Keratinocyte (primary cell): ENCODE results near the gene ARRB1. TPM values are rescaled to one million over a fixed set of nuclear protein-coding genes. Genes with fewer than 3 reads are reported as not detected.

Experiments
- DNase-seq: peaks from one replicate; pipeline ENCODE4 v3.0.0-alpha.2; 2011; ENCODE audit warnings: low read depth, missing footprints, low spot score
- FAIRE-seq: peaks from 2 replicates; lab custom pipeline; 2011; peaks lifted over from hg19 to GRCh38; lab: Jason Lieb, UNC
- H2AFZ ChIP-seq: 2 replicates; pipeline ENCODE4 v1.6.0; 2012; ENCODE audit warnings: low read length, control low read depth, inconsistent platforms; ENCODE audit not compliant: control insufficient read depth
- H3K27ac ChIP-seq: 2 replicates; pipeline ENCODE4 v1.5.1; 2011; ENCODE audit warnings: low read length; ENCODE audit not compliant: control insufficient read depth, insufficient read depth
- H3K27me3 ChIP-seq: 3 replicates; pipeline ENCODE4 v1.6.0; 2011; ENCODE audit warnings: low read length; ENCODE audit not compliant: control insufficient read depth, insufficient read depth; ENCODE audit errors: extremely low read depth
- H3K36me3 ChIP-seq, 2 experiments: 2 replicates in 1 of 2; 3 replicates in 1 of 2; pipeline ENCODE4 v1.5.1; 2011; ENCODE audit warnings: low read length in 2 of 2, mild to moderate bottlenecking in 1 of 2; ENCODE audit not compliant: control insufficient read depth in 2 of 2, insufficient read depth in 2 of 2; ENCODE audit errors: extremely low read depth in 1 of 2
- H3K4me1 ChIP-seq: 3 replicates; pipeline ENCODE4 v1.5.1; 2011; ENCODE audit warnings: low read length; ENCODE audit not compliant: control insufficient read depth, insufficient read depth; ENCODE audit errors: extremely low read depth
- H3K4me2 ChIP-seq: 3 replicates; pipeline ENCODE4 v1.6.0; 2011; ENCODE audit warnings: low read depth, low read length; ENCODE audit not compliant: control insufficient read depth, insufficient read depth; ENCODE audit errors: extremely low read depth
- H3K4me3 ChIP-seq, 3 experiments: fragments of 200-600 bp in 1 of 3; sonication (generic) in 1 of 3; 2 replicates in 2 of 3; 3 replicates in 1 of 3; pipeline ENCODE4 v1.5.1; 2011 to 2016; ENCODE audit warnings: low read length in 3 of 3, mild to moderate bottlenecking in 3 of 3, control low read depth in 2 of 3, inconsistent platforms in 1 of 3, low read depth in 1 of 3, mixed read lengths in 1 of 3, mixed run types in 1 of 3, moderate library complexity in 1 of 3; ENCODE audit not compliant: control insufficient read depth in 2 of 3, insufficient read depth in 2 of 3; ENCODE audit errors: extremely low read depth in 1 of 3
- H3K79me2 ChIP-seq: 2 replicates; pipeline ENCODE4 v1.6.0; 2012; ENCODE audit warnings: low read length; ENCODE audit not compliant: control insufficient read depth, insufficient read depth
- H3K9ac ChIP-seq: 3 replicates; pipeline ENCODE4 v1.6.0; 2011; ENCODE audit warnings: low read length; ENCODE audit not compliant: control insufficient read depth, insufficient read depth; ENCODE audit errors: extremely low read depth
- H3K9me1 ChIP-seq: 3 replicates; pipeline ENCODE4 v1.6.0; 2011; ENCODE audit warnings: low read length; ENCODE audit not compliant: control insufficient read depth, insufficient read depth; ENCODE audit errors: extremely low read depth
- H3K9me3 ChIP-seq: 2 replicates; pipeline ENCODE4 v1.5.1; 2012; ENCODE audit warnings: low read depth, low read length; ENCODE audit not compliant: control insufficient read depth
- H4K20me1 ChIP-seq: 3 replicates; pipeline ENCODE4 v1.6.0; 2011; ENCODE audit warnings: low read length; ENCODE audit not compliant: control insufficient read depth, insufficient read depth; ENCODE audit errors: extremely low read depth
- EZH2 ChIP-seq: IDR thresholded peaks from one replicate; pipeline ENCODE4 v1.6.1; 2012; ENCODE audit warnings: inconsistent platforms, mild to moderate bottlenecking, low read length, moderate library complexity
- dilution Hi-C: fragments of 300-500 bp; cut with MboI; formaldehyde crosslinking; loops from one replicate; pipeline ENCODE4 v1.7.0; 2020; ENCODE audit warnings: low sequenced_read_pairs; ENCODE audit not compliant: extremely low pct_ligation_motif_present
- polyA plus RNA-seq, 5 experiments: library from polyadenylated mRNA; depleted of rRNA in 3 of 5; stranded (reverse) in 3 of 5; stranded (forward) in 1 of 5; unstranded in 1 of 5; fragments of >200 nt; gene quantifications; 1 replicate in 1 of 5; 2 replicates in 3 of 5; 3 replicates in 1 of 5; pipeline versions ENCODE4 v1.2.1 to v1.2.3, GENCODE V29; 2011 to 2012; ENCODE audit warnings: missing spikeins in 2 of 5, low read depth in 1 of 5, low replicate concordance in 1 of 5
- TF ChIP-seq, protein P1 (sequence below), 3 experiments: IDR thresholded peaks in 1 of 3; conservative IDR thresholded peaks in 1 of 3; optimal IDR thresholded peaks in 1 of 3; 2 replicates in 2 of 3; 3 replicates in 1 of 3; pipeline versions ENCODE3 to v1.5.1; 2011; ENCODE audit warnings: low read length in 3 of 3, mild to moderate bottlenecking in 3 of 3, moderate library complexity in 2 of 3, control low read depth in 1 of 3, inconsistent platforms in 1 of 3; ENCODE audit not compliant: insufficient read depth in 2 of 3; ENCODE audit errors: extremely low read depth in 1 of 3

The ARRB1 gene
- polyA plus RNA-seq, 1 donor (not counting 4 experiments of a cell fraction or from before 2014, with no cell fraction given), result 0.94 TPM

GRCh38 chr11:75389276-75389605 is 37.8 kb upstream of the ARRB1 start:
- Histone ChIP-seq H3K4me3 (no peak overlapping the region), H3K9ac (no peak overlapping the region), H4K20me1 (no peaks in the 10 kb centered on the region), H2AFZ (no peak overlapping the region), H3K27ac (no peak overlapping the region), H3K4me1 (peaks cover 7% of the 10 kb centered on the region), H3K9me1 (no peaks in the 10 kb centered on the region), H3K4me2 (no peak overlapping the region), H3K36me3 (no peaks in the 10 kb centered on the region), H3K9me3 (no peaks in the 10 kb centered on the region), H3K27me3 (peaks cover 4% of the 10 kb centered on the region), H3K79me2 (no peaks in the 10 kb centered on the region)
- no peak for FAIRE-seq
- TF ChIP-seq, protein P1, sequence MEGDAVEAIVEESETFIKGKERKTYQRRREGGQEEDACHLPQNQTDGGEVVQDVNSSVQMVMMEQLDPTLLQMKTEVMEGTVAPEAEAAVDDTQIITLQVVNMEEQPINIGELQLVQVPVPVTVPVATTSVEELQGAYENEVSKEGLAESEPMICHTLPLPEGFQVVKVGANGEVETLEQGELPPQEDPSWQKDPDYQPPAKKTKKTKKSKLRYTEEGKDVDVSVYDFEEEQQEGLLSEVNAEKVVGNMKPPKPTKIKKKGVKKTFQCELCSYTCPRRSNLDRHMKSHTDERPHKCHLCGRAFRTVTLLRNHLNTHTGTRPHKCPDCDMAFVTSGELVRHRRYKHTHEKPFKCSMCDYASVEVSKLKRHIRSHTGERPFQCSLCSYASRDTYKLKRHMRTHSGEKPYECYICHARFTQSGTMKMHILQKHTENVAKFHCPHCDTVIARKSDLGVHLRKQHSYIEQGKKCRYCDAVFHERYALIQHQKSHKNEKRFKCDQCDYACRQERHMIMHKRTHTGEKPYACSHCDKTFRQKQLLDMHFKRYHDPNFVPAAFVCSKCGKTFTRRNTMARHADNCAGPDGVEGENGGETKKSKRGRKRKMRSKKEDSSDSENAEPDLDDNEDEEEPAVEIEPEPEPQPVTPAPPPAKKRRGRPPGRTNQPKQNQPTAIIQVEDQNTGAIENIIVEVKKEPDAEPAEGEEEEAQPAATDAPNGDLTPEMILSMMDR (optimal IDR thresholded peaks at IDR 0.05 in 1 of 3, IDR thresholded peaks at IDR 0.05 in 1 of 3, conservative IDR thresholded peaks at IDR 0.05 in 1 of 3; ENCODE audit: extremely low read depth in 1 of 3, insufficient read depth in 2 of 3, low read length in 3 of 3), result no peak
- no peak for TF ChIP-seq EZH2
- no peak for DNase-seq
- dilution Hi-C loops, result no loop called here

DNA sequence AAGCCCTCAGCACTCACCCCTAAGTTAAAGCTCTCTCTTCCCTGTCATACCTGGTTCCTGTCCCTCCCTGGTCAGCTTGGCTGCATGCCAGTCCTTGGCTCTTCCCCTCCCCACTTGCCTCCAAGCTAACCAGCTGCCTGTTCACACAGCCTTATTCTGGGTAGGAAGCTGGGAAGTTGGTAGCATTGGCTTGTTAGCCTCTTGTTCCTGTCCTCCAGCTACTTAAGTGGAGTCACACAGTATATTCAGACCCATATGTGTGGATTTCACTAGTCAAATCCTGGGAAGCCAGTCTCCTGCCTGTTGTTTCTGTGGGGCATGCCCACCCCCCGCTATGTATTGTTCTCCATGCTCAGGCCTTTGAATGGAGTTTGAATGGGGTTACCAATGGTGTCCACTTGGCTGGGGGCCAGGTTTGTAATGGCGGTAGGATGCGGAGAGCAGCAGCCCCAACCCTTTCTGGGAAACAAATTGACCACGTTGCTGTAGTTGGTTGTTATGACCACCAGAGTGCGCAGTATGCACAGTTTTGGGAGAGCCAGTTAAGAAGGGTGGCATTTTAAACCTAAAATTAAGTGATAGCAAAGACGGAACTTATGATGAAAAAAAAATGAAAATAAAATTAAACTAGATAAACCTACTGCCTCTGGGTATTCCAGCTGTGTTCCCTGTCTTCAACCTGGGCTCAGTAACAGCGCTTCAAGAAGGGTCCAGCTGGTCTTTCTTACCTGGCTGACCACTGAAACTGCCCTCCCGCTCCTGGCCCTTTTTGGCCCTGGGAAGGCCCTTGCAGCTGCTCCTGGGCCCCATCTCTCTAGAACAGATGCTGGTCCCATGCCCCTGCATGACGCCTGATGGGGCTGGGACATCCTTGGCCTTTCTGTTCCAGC is 37.2 kb upstream of the ARRB1 start:
- Histone ChIP-seq H3K4me2 (no peak overlapping the region), H3K9ac (no peak overlapping the region)
- FAIRE-seq, result peak; percentile 51

More for the DNA sequence above, 37.2 kb upstream of the ARRB1 start:
- no peak for DNase-seq
- H3K4me1 ChIP-seq, result peaks cover 7% of the 10 kb centered on the region
- H3K36me3 ChIP-seq, result no peaks in the 10 kb centered on the region
- H2AFZ ChIP-seq, result no peak overlapping the region
- peaks cover 4% of the 10 kb centered on the region for H3K27me3 ChIP-seq
- H3K79me2 ChIP-seq, result no peaks in the 10 kb centered on the region
- no peak overlapping the region for H3K4me3 ChIP-seq
- no peaks in the 10 kb centered on the region for H4K20me1 ChIP-seq
- TF ChIP-seq EZH2, result no peak
- TF ChIP-seq, protein P1 (optimal IDR thresholded peaks at IDR 0.05 in 1 of 3, IDR thresholded peaks at IDR 0.05 in 1 of 3, conservative IDR thresholded peaks at IDR 0.05 in 1 of 3; ENCODE audit: extremely low read depth in 1 of 3, insufficient read depth in 2 of 3, low read length in 3 of 3), result peak; percentile 69 to 83 (median 79)
- no peaks in the 10 kb centered on the region for H3K9me1 ChIP-seq
- dilution Hi-C loops, result no loop called here
- no peak overlapping the region for H3K27ac ChIP-seq
- H3K9me3 ChIP-seq, result no peaks in the 10 kb centered on the region
